NCI-H460 (cell line): ENCODE data around the gene SPECC1L. TPM values are rescaled to one million over a fixed set of nuclear protein-coding genes. Genes with fewer than 3 reads are reported as not detected.

ENCODE experiments used
- DNase-seq: peaks from one replicate; pipeline ENCODE4 v3.0.0-alpha.2; 2016; ENCODE audit warnings: low read depth; ENCODE audit errors: extremely low read depth
- total RNA-seq: library from RNA; depleted of rRNA; stranded (reverse); fragments of >200 nt; shearing (Covaris generic); gene quantifications from 2 replicates; pipeline ENCODE4 v1.2.3, GENCODE V29; 2014

SPECC1L gene
- total RNA-seq, 1 experiment from 2014 or later = 18.3 TPM

DNA sequence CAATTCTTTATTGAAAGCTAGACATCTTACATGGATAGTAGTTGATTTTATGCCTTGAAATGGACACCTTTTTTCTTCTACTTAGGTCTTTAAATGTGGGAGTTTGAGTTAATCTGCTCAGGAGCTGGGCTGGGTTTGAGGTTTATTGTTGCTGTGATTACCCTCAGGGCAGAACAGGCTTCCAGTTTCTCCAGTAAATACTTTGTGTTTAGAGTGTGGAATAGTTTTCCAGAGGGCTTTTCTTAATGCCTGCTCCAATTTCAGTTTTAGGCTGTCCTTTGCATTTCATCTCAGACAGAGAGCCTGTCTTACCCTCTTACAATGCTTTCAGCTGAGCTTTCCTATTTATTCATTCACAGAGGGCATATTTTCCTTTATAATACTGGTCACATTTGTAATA lies 86.9 kb downstream of the SPECC1L start:
- DNase-seq = no peak

DNA sequence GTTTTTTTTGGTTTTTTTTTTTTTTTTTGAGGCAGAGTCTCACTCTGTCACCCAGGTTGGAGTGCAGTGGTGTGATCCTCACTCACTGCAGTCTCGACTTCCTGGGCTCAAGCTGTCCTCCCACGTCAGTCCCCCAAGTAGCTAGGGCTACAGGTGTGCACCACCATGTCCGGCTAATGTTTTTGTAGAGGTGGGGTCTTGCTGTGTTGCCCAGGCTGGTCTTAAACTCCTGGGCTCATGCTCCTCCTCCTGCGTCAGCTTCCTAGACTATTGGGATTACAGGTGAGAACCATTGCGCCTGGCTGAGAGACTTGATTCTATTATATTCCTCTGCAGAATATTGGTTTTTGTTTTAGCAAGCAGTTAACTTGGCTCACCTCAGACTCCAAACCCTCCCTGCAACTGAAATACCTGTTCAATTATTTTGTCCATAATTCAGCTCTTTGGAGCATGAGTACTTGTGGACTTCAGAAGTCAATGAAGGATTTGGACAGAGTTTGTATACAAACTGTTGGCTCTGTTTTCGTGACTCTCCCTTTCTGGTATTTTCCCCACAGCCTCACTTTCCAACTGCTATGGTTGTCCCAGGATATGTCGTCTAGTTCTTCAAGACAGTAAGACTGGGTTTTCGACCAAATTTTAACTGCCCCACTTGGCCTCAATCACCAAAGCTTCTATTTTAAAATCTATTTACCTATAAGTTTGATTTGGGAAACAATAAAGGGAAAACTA lies 87.6 kb downstream of the SPECC1L start:
- DNase-seq = no peak

- no peak for DNase-seq
Observed at GRCh38 chr22:24359452-24360120, 89.0 kb downstream of the SPECC1L start.

DNA sequence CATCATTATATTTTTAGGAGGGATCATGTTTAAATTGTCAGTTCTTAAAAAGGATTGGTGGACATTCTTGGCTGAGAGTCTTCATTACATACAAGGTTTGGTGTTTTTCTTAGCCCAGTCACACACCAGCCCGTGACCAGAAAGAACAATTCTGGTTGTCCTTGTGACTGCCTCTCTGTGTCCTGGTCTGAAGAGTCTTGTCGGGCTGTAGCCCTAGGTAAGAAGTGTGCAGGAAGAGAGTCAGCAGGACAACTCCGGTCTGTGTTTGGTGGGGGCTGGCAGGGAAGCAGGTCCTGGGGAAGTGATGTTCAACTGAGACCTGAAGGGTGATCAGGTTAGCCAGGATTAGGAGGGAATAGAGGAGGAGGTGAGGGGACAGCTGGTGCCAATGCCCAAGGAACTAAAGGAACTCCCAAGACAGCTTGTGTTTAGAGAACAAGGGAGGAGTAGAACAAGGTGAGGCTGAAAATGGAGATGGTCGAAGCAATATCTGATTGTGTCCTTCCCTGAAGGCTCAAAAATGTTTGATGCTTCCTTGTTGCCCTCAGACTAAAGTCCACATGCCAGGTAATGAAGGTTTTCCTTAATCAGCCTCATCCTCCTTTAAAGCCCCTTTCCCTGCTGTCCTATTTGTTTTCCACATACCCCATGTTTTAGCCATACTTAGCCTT lies 91.5 kb downstream of the SPECC1L start:
- no peak for DNase-seq

- DNase-seq = no peak
Observed at GRCh38 chr22:24363243-24363642, 92.6 kb downstream of the SPECC1L start.

- DNase-seq = no peak
Observed at GRCh38 chr22:24366701-24367100, 96.1 kb downstream of the SPECC1L start.

- DNase-seq = no peak
Observed at GRCh38 chr22:24367841-24368240, 97.2 kb downstream of the SPECC1L start.

DNA sequence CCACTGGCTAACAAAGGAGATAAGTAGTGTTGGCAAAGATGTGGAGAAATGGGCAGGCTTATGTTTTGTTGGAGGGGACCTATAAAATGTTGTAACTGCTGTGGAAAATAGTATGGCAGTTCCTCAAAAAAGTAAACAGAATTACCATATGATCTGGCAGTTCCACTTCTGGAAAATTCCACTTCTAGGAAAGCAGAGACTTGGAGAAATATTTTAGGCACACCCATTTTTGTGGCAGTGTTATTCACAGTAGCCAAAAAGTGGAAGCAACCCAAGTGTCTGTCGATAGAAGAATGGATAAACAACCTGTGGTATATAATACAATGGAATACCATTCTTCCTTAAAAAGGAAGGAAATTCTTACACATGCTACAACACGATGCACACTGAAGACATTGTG lies 99.8 kb downstream of the SPECC1L start:
- DNase-seq = no peak

- DNase-seq = no peak
Observed at GRCh38 chr22:24376002-24376401, 105.4 kb downstream of the SPECC1L start.

DNA sequence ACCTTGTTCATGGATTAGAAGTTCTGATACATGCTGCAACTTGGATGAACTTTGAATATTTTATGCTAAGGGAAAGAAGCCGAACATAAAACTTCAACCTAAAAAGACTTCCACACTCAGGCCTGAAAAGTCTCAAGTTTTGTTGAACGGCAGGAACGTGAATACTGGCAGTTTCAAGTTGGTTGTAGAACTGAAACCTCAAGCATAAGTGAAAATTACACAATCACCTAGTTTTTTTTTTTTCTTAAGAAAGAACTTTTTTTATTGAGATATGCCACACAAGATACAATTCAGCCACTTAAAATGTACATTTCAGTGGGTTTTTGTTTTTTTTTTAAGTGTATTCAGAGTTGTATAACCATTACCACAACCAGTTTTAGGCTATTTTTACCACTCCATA lies 106.0 kb downstream of the SPECC1L start:
- DNase-seq = no peak

DNA sequence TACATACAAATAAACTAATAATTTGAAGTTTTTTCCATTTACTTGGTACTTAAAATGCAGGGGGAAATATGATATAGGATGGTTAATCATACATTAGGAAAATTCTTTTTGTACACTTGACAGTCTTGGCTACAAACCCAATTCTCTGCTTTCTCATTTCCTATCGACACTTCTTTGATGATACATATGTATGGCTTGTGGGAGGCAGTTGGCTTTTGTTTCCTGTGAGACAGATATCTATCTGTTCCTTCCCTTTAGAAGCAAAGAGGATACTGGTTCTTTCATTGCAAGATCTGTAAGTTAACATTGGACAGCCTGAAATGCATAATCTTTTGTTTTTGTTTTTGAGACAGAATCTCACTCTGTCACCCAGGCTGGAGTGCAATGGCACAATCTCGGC lies 108.9 kb downstream of the SPECC1L start:
- no peak for DNase-seq

DNA sequence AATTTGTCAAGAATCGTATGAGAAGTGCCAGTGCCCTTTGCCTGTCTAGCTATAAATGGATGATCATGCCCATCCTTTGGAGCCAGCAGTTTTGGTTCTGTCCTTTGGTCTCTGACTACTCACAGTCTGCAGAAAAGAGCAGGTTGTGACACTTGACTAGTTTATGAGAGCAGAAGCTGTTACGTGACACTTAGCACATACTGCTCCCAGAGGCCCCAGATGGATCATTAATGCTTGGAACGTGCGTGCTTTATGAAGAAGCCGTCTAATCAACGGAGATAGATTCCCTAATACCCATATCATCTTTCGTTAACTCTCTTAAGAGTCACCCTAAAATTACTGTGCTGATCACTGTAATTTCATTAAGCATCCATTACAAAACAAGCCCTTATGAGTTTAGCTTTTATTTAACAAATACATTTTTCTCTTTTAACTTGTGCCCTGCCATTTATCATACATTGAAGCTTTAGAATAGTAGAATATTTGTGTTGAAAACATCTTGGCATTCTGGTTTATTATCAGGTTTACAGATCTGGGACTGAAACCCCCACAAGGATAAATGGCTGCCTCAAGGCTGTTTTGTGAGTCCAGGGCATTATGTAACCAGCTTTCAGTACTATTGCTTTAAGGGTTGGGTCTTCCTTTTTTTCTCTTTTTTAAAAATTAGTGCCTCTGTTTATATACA lies 109.7 kb downstream of the SPECC1L start:
- DNase-seq = no peak

DNA sequence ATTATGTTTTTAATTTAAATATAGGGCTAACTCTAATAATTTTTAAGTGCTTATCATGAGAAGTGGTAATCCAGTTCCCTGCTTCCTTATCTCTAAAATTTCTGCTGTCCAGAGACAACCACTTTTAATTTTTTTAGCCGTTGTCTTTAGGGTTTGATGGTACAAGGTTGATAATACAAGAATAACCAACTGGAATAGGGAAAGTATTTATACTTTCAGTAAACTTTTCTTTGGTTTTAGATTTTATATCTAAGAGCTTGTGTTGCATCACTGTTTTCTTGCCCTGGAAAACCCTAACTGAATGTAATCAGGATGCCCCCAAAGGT lies 110.2 kb downstream of the SPECC1L start:
- DNase-seq = no peak

DNA sequence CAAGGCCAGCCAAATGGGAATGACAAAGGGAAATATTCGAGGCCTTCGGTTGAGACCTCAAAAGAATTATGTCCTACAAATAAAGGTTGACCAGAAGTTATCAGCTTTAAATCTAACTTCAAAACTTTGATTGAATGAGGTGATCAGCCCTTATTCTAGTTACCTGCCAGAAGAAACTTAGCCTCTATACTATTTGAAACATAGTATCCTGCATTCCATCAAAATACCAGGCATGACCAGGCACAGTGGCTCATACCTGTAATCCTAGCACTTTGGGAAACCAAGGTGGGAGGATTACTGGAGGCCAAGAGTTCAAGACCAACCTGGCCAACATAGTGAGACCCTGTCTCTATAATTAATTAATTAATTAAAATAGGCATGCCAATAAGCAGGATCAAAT lies 112.4 kb downstream of the SPECC1L start:
- DNase-seq = no peak

DNA sequence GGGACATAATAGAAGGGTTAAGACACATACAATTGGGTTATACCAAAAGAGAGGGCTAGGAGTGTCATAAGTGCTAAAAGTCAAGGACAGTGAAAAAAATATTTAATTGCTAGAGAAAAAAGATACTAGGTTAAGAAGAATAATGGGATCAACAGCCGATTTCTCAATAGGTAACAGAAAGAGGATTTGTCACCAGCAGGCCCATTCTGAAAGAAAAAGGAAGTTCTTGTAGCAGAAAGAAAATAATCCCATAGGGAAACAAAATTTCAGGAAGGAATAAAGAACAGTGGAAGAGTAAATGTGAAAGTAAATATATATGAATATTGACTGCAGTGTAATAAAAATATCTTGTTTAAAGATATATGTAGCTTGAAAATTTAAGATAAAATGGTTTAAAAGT lies 113.5 kb downstream of the SPECC1L start:
- no peak for DNase-seq

DNA sequence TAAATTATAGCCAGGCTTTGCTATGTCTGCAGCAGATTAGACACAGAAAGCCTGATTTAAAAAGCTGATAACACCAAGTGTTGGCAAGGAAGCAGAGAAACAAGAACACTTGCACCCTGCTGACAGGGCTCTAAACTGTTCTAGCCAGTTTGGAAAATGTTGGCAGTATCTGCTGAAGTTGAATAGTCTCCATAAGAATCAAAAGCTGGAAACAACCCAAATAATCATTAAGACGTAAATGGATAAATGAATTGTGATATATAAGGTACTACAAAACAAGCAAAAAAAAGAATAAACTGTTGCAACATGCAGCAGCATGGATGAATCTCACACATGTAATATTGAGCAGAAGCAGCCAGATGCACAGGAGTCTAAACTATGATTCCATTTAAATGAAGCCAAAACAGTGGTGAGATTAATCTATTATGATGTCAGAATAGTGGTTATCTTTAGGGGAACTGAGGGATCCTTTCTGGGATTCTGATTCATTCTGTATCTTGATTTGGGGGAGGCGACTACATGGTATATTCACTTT lies 116.4 kb downstream of the SPECC1L start:
- DNase-seq = no peak

DNA sequence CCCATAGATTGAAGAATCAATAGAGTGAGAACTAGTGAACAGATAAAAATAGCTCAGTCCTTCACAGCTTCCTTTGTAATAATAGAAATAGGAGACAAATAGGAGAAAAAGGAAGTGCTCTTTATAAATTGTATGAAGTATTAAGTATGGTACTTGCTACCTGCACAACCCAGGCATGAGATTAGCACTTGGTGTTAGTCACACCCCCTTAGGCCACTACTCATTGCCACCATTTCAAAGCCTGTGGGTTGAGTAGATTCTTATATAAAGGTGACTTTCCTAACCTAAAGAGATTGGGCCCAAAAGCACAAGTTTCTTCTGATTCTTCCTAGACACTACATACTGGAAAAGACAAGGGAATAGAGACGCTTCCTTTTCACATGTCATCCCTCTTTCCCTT lies 119.0 kb downstream of the SPECC1L start:
- no peak for DNase-seq

GRCh38 chr22:24390156-24390555 lies 119.5 kb downstream of the SPECC1L start:
- no peak for DNase-seq

GRCh38 chr22:24390576-24390975 lies 119.9 kb downstream of the SPECC1L start:
- DNase-seq = no peak

- DNase-seq = no peak
Observed at GRCh38 chr22:24391836-24392217, 121.2 kb downstream of the SPECC1L start.

DNA sequence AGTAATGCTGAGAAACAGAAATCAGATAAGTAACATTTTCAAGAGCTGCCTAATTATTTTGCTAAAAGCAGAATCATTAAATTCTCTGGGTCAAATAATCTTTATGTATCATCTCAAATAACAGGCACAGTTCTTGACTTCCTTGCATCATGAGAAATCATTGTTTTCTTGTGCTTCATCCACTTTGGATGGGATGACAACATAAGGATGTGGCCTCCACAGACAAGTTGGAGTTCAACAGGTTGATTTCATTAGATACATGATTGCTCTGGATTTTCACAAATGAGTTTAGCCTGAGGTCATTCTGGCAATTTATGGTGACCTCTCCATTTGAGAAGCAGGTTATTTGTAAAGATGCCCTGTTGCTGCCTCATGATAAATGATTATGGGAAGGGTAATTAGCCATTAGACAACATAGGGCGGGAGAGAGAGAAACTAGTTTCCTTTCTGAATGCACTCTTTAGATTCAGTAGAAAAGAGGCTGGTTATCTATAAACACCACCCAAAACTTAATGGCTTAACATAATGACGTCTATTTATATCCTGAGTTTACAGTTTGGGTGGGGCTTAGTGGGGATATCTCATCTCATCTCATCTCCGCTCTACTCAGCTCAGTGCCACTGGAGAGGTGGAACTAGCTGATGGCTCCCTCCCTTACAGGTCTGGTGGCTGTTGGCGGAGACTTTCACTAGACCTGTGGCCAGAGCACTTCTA lies 121.7 kb downstream of the SPECC1L start:
- DNase-seq = no peak
